ENCODE data around the gene ACTR6.

DNA sequence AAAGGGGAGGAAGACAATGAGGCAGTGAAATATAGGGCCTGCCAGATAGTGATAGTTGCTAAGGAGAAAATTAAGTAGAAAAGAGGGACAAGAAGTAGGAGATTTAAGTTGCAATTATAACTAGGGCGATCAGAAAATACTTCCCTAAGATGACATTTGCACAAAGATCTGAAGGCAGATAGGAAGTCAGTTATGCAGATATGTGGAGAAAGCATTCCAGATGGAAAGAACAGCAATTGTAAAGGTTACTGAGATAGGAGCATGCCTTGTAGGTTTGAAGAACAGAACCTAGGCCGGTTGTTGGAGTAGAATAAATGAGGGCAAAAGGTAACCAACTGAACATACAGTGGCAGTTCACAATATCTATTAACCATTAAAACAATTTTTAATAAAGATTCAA lies 21.4 kb upstream of the ACTR6 start:
- TF ChIP-seq, protein P1, sequence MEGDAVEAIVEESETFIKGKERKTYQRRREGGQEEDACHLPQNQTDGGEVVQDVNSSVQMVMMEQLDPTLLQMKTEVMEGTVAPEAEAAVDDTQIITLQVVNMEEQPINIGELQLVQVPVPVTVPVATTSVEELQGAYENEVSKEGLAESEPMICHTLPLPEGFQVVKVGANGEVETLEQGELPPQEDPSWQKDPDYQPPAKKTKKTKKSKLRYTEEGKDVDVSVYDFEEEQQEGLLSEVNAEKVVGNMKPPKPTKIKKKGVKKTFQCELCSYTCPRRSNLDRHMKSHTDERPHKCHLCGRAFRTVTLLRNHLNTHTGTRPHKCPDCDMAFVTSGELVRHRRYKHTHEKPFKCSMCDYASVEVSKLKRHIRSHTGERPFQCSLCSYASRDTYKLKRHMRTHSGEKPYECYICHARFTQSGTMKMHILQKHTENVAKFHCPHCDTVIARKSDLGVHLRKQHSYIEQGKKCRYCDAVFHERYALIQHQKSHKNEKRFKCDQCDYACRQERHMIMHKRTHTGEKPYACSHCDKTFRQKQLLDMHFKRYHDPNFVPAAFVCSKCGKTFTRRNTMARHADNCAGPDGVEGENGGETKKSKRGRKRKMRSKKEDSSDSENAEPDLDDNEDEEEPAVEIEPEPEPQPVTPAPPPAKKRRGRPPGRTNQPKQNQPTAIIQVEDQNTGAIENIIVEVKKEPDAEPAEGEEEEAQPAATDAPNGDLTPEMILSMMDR (IDR thresholded peaks at IDR 0.05): no peak
- TF ChIP-seq POLR2A (IDR thresholded peaks at IDR 0.05): no peak

Data from heart left ventricle (tissue), 13 donors.